Calu3 (cell line): ENCODE results near the gene ZCCHC24. TPM values are rescaled to one million over a fixed set of nuclear protein-coding genes. Genes with fewer than 3 reads are reported as not detected.

Experiments
- BruUV-seq: library from RNA; stranded (reverse); fragments of 400-500 nt; replicated peaks from 2 replicates; lab custom pipeline; 2021; lab: Mats Ljungman, UMichigan
- CTCF ChIA-PET: fragments of 300-600 bp; sonication (Branson Sonifier 250); formaldehyde crosslinking; loops from one replicate; lab custom pipeline; 2022; ENCODE audit warnings: antibody characterized with exemption; lab: Charles Lee
- DNase-seq: peaks from one replicate; pipeline ENCODE4 v3.0.0; 2022
- H3K27ac Mint-ChIP-seq: one replicate; pipeline ENCODE4 v1.8.0; 2022; ENCODE audit warnings: mixed read lengths; ENCODE audit not compliant: unreplicated experiment
- H3K27me3 Mint-ChIP-seq: one replicate; pipeline ENCODE4 v1.8.0; 2022; ENCODE audit warnings: mixed read lengths; ENCODE audit not compliant: unreplicated experiment
- H3K36me3 Mint-ChIP-seq: one replicate; pipeline ENCODE4 v1.8.0; 2022; ENCODE audit warnings: mild to moderate bottlenecking, moderate library complexity, mixed read lengths; ENCODE audit not compliant: insufficient read depth, unreplicated experiment
- H3K4me1 Mint-ChIP-seq: one replicate; pipeline ENCODE4 v1.8.0; 2022; ENCODE audit warnings: mild to moderate bottlenecking, low read depth, mixed read lengths; ENCODE audit not compliant: unreplicated experiment
- H3K4me3 Mint-ChIP-seq: one replicate; pipeline ENCODE4 v1.8.0; 2022; ENCODE audit warnings: mild to moderate bottlenecking, low read depth, moderate library complexity, mixed read lengths; ENCODE audit not compliant: unreplicated experiment
- H3K9me3 Mint-ChIP-seq: one replicate; pipeline ENCODE4 v1.8.0; 2022; ENCODE audit warnings: low read depth, mixed read lengths; ENCODE audit not compliant: unreplicated experiment
- CTCF ChIP-seq: fragments of 200-600 bp; IDR thresholded peaks from one replicate; pipeline ENCODE4 v1.8.0; 2022; ENCODE audit warnings: antibody characterized with exemption; ENCODE audit not compliant: unreplicated experiment
- intact Hi-C: fragments of 100-400 bp; cut with micrococcal nuclease; formaldehyde crosslinking; loops from one replicate; pipeline ENCODE4 v1.10.0; 2022; ENCODE audit not compliant: unreplicated experiment
- total RNA-seq: library from RNA; stranded (reverse); gene quantifications from 2 replicates; pipeline ENCODE4 v1.2.3, GENCODE V29; 2022

Gene ZCCHC24
- total RNA-seq, 1 experiment from 2014 or later = 1.4 TPM

GRCh38 chr10:79347894-79348639, 97.4 kb downstream of the ZCCHC24 start:
- Mint-ChIP-seq H3K4me3 (peak overlapping the region; percentile 92), H3K9me3 (no peaks in the 10 kb centered on the region), H3K27me3 (no peaks in the 10 kb centered on the region), H3K4me1 (no peaks in the 10 kb centered on the region), H3K27ac (peak overlapping the region; percentile 68), H3K36me3 (peaks cover 35% of the 10 kb centered on the region)
- TSS peak; percentile 32 for BruUV-seq
- no peak for TF ChIP-seq CTCF
- DNase-seq = peak; percentile 78
- intact Hi-C loops = no loop called here
- CTCF ChIA-PET = no interaction called here

- peak; percentile 97 for DNase-seq
- CTCF ChIA-PET = interaction anchor here (0.5 kb wide), 1 partner anchor 20 kb away, joined by 3 read pairs; no protein-coding TSS in a partner anchor
- intact Hi-C loops = no loop called here
- peak; percentile 97 for TF ChIP-seq CTCF
- no peaks in the 10 kb centered on the region for H3K27me3 Mint-ChIP-seq
- peak within 1 kb of the TSS; percentile 68 for H3K27ac Mint-ChIP-seq
- H3K4me1 Mint-ChIP-seq = no peaks in the 10 kb centered on the region
- H3K9me3 Mint-ChIP-seq = no peaks in the 10 kb centered on the region
- no TSS peak for BruUV-seq
- H3K36me3 Mint-ChIP-seq = peaks cover 35% of the 10 kb centered on the region
- peak within 1 kb of the TSS; percentile 92 for H3K4me3 Mint-ChIP-seq
Observed at GRCh38 chr10:79347226-79347893, 98.1 kb downstream of the ZCCHC24 start, which contains the start of gene PPIF. Gene PPIF (plus strand): TSS chr10:79347469. CDS start chr10:79347549, 80 bp downstream.

GRCh38 chr10:79346388-79347225, 98.8 kb downstream of the ZCCHC24 start:
- TSS peak; percentile 63 for BruUV-seq
- Mint-ChIP-seq H3K9me3 (no peaks in the 10 kb centered on the region), H3K4me3 (peak overlapping the region; percentile 92), H3K27me3 (no peaks in the 10 kb centered on the region), H3K4me1 (no peaks in the 10 kb centered on the region), H3K27ac (no peak overlapping the region), H3K36me3 (peaks cover 33% of the 10 kb centered on the region)
- DNase-seq = no peak
- intact Hi-C loops = no loop called here
- CTCF ChIA-PET = interaction anchor here (0.5 kb wide), 1 partner anchor 20 kb away, joined by 3 read pairs; no protein-coding TSS in a partner anchor
- no peak for TF ChIP-seq CTCF

GRCh38 chr10:79346012-79346340, 99.4 kb downstream of the ZCCHC24 start:
- BruUV-seq = no TSS peak
- no peak for DNase-seq
- Mint-ChIP-seq H3K27me3 (no peaks in the 10 kb centered on the region), H3K4me3 (no peak overlapping the region), H3K4me1 (no peaks in the 10 kb centered on the region), H3K27ac (no peak overlapping the region), H3K9me3 (no peaks in the 10 kb centered on the region), H3K36me3 (peaks cover 27% of the 10 kb centered on the region)
- no peak for TF ChIP-seq CTCF
- CTCF ChIA-PET = interaction anchor here (1.3 kb wide), 1 partner anchor 25 kb away, joined by 3 read pairs; no protein-coding TSS in a partner anchor
- intact Hi-C loops = no loop called here
